GM12878 (cell line): ENCODE measurements around the gene ARL11. TPM values are rescaled to one million over a fixed set of nuclear protein-coding genes. Genes with fewer than 3 reads are reported as not detected.

ENCODE experiments used
- ATAC-seq: fragments of 200-7000 bp; cut with Tn5 transposase; 3 replicates; pipeline ENCODE4 v1.9.1; 2020; ENCODE audit warnings: mild to moderate bottlenecking, moderate library complexity
- BruUV-seq: library from RNA; stranded (reverse); fragments of 400-500 nt; replicated peaks from 2 replicates; lab custom pipeline; 2021; lab: Mats Ljungman, UMichigan
- CTCF ChIA-PET: fragments of 300-600 bp; sonication (Branson Sonifier 250); formaldehyde crosslinking; extraction: SDS; loops from one replicate; lab custom pipeline; 2021; ENCODE audit warnings: inconsistent platforms; lab: Yijun Ruan, JAX
- POLR2A ChIA-PET: fragments of 350-600 bp; formaldehyde crosslinking; extraction: SDS; loops from one replicate; lab custom pipeline; 2021; ENCODE audit warnings: inconsistent platforms; lab: Charles Lee
- RAD21 ChIA-PET: fragments of 300-600 bp; sonication (Branson Sonifier 250); formaldehyde crosslinking; loops from one replicate; lab custom pipeline; 2023; ENCODE audit warnings: antibody characterized with exemption; ENCODE audit not compliant: unreplicated experiment; lab: Charles Lee
- SMC1A ChIA-PET: fragments of 300-600 bp; sonication (Branson Sonifier 250); formaldehyde crosslinking; loops from one replicate; lab custom pipeline; 2023; ENCODE audit not compliant: unreplicated experiment, uncharacterized antibody; lab: Charles Lee
- DNase-seq: peaks from one replicate; pipeline ENCODE4 v3.0.0-alpha.2; 2011; ENCODE audit warnings: low read depth, low spot score
- FAIRE-seq: peaks from 3 replicates; lab custom pipeline; 2011; peaks lifted over from hg19 to GRCh38; lab: Jason Lieb, UNC
- H2AFZ ChIP-seq: 2 replicates; pipeline ENCODE4 v1.6.0; 2011; ENCODE audit warnings: low read depth, low read length, control low read depth; ENCODE audit not compliant: control insufficient read depth
- H3K27ac ChIP-seq: 2 replicates; pipeline ENCODE4 v1.5.1; 2011; ENCODE audit warnings: control low read depth; ENCODE audit not compliant: control insufficient read depth, insufficient read depth
- H3K27me3 ChIP-seq, 2 experiments: replicated peaks in 1 of 2; 2 replicates each; pipeline versions ENCODE4 v1.6.0 to v1.6.1; 2011; ENCODE audit warnings: low read length in 1 of 2; ENCODE audit not compliant: control insufficient read depth in 2 of 2, insufficient read depth in 2 of 2
- H3K36me3 ChIP-seq, 2 experiments: 2 replicates each; pipeline ENCODE4 v1.5.1; 2011; ENCODE audit warnings: low read length in 1 of 2; ENCODE audit not compliant: control insufficient read depth in 2 of 2, insufficient read depth in 2 of 2
- H3K4me1 ChIP-seq: 2 replicates; pipeline ENCODE4 v1.6.1; 2011; ENCODE audit warnings: mild to moderate bottlenecking, low read length, moderate library complexity, mixed read lengths; ENCODE audit not compliant: control insufficient read depth, insufficient read depth
- H3K4me2 ChIP-seq: 2 replicates; pipeline ENCODE4 v1.6.0; 2011; ENCODE audit warnings: control low read depth; ENCODE audit not compliant: control insufficient read depth, insufficient read depth
- H3K4me3 ChIP-seq: fragments of 200-600 bp; sonication (generic); 2 replicates; pipeline ENCODE4 v1.5.1; 2016
- H3K79me2 ChIP-seq: 2 replicates; pipeline ENCODE4 v1.6.0; 2011; ENCODE audit warnings: low read length; ENCODE audit not compliant: control insufficient read depth, insufficient read depth
- H3K9ac ChIP-seq: 2 replicates; pipeline ENCODE4 v1.8.0; 2011; ENCODE audit warnings: low read length, control low read depth, mixed read lengths; ENCODE audit not compliant: control insufficient read depth, insufficient read depth
- H3K9me3 ChIP-seq: replicated peaks from 3 replicates; pipeline ENCODE4 v1.5.1; 2011; ENCODE audit warnings: mild to moderate bottlenecking, low read length; ENCODE audit not compliant: control insufficient read depth, insufficient read depth
- H4K20me1 ChIP-seq: 2 replicates; pipeline ENCODE4 v1.6.0; 2011; ENCODE audit not compliant: control insufficient read depth, insufficient read depth
- BACH1 ChIP-seq: fragments of 450-650 bp; IDR thresholded peaks from 2 replicates; pipeline ENCODE4 v1.6.1; 2017; ENCODE audit warnings: mild to moderate bottlenecking, borderline replicate concordance
- BMI1 ChIP-seq: fragments of 450-650 bp; IDR thresholded peaks from 2 replicates; pipeline ENCODE4 v1.6.1; 2016; ENCODE audit warnings: mild to moderate bottlenecking, moderate library complexity, borderline replicate concordance
- CREB1 ChIP-seq: IDR thresholded peaks from 2 replicates; pipeline ENCODE4 v1.6.1; 2012; ENCODE audit warnings: low read depth, mild to moderate bottlenecking, inconsistent platforms
- HDGF ChIP-seq: fragments of 450-650 bp; IDR thresholded peaks from 2 replicates; pipeline ENCODE4 v1.6.1; 2016; ENCODE audit warnings: antibody characterized with exemption
- NR2F1 ChIP-seq: fragments of 450-650 bp; conservative IDR thresholded peaks from 2 replicates; pipeline ENCODE4 v1.6.1; 2017; ENCODE audit warnings: mild to moderate bottlenecking
- SIN3A ChIP-seq: IDR thresholded peaks from 2 replicates; pipeline ENCODE4 v1.6.1; 2012; ENCODE audit warnings: low read depth, low read length, improper control_type of control experiment
- SMAD5 ChIP-seq: IDR thresholded peaks from 2 replicates; pipeline ENCODE4 v1.6.1; 2016; ENCODE audit warnings: antibody characterized with exemption, low read depth
- TCF7 ChIP-seq: IDR thresholded peaks from 2 replicates; pipeline ENCODE4 v1.6.1; 2014; ENCODE audit warnings: antibody characterized with exemption, borderline replicate concordance
- ZBTB11 ChIP-seq: fragments of 450-650 bp; formaldehyde crosslinking; IDR thresholded peaks from 2 replicates; pipeline ENCODE4 v1.5.0; 2022; ENCODE audit warnings: mild to moderate bottlenecking, missing genetic modification characterization
- WGBS: methylation state at CpG from one replicate; pipeline ENCODE4 v1.1.6; 2016; ENCODE audit warnings: low lambda C conversion rate; ENCODE audit not compliant: insufficient replicate concordance, insufficient coverage; ENCODE audit errors: missing lambda C conversion rate; 5-methylcytosine and 5-hydroxymethylcytosine counted together
- in situ Hi-C: fragments of 300-500 bp; cut with MboI; formaldehyde crosslinking; loops from 9 replicates; pipeline ENCODE4 v1.14.3; 2018; ENCODE audit warnings: mixed read lengths
- intact Hi-C: fragments of 100-400 bp; cut with micrococcal nuclease; formaldehyde crosslinking; loops from one replicate; pipeline ENCODE4 v1.14.2; 2022; ENCODE audit not compliant: unreplicated experiment
- polyA plus RNA-seq, 11 experiments: library from polyadenylated mRNA; depleted of rRNA in 4 of 11; unstranded in 6 of 11; stranded (reverse) in 5 of 11; fragments of >200 nt; fragmentation: Nextera tagmentation in 4 of 11; fragmentation: Illumina TruSeq in 1 of 11; extraction: Ambion mirVana in 4 of 11; extraction: Trizol in 1 of 11; gene quantifications; 1 replicate in 1 of 11; 2 replicates in 10 of 11; pipeline versions ENCODE4 v1.2.1 to v1.2.3, GENCODE V29; 2011 to 2016; ENCODE audit warnings: inconsistent platforms in 2 of 11, missing spikeins in 2 of 11, low read depth in 1 of 11
- total RNA-seq, 4 experiments: library from RNA; depleted of rRNA in 3 of 4; stranded (reverse); fragments of >200 nt in 3 of 4; fragmentation: Illumina TruSeq in 1 of 4; extraction: Trizol in 1 of 4; gene quantifications; 2 replicates each; pipeline versions ENCODE4 v1.2.1 to v1.2.3, GENCODE V29; 2013 to 2021

The ARL11 gene
- total and polyA plus RNA-seq, 10 of the 15 experiments (the other 5 are each of a cell fraction or from before 2014, with no cell fraction given): 2.0 to 7.2 (median 4.4) TPM

DNA sequence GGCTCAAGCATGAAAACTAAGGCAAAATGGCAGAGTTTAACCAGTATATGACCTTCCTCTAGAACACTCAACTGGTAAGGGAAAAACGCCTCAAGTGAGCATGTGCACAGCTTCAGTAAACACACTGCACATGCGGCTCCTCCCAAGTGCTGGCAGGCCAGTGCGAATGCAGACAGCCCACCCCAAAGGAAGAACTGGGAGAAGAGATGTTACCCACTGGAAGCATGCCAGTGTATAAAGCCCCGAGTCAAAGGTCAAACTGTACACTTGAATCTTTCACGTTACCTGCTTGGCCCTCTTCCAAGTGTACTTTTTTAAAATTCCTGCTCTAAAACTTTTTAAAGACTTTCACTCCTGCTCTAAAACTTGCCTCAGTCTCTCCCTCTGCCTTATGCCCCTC, 23.7 kb upstream of the ARL11 start:
- Histone ChIP-seq H3K9me3 (no peaks in the 10 kb centered on the region), H2AFZ (peak overlapping the region; percentile 67), H3K36me3 (no peaks in the 10 kb centered on the region), H3K4me1 (peaks cover 5% of the 10 kb centered on the region; the same call in 1 of the 2 replicates), H4K20me1 (no peaks in the 10 kb centered on the region), H3K79me2 (no peaks in the 10 kb centered on the region)
- ATAC-seq: no peak
- in situ Hi-C loops: no loop called here
- FAIRE-seq: no peak
- ChIA-PET SMC1A (interaction anchor here (1.2 to 2.6 kb wide), 7 partner anchors 9 to 307 kb away, joined by 3 to 14 read pairs (median 5); no protein-coding TSS in a partner anchor), RAD21 (interaction anchor here (1.0 to 1.6 kb wide), 3 partner anchors 109 to 230 kb away, joined by 3 to 6 read pairs (median 3); partner anchors contain the start of genes CAB39L, PHF11 and SETDB2)
- TF ChIP-seq SIN3A (no peak), CREB1 (no peak), ZBTB11 (CRISPR knock-in tag) (no peak), TCF7 (no peak), NR2F1 (no peak), BACH1 (no peak), BMI1 (no peak), SMAD5 (no peak), HDGF (no peak)
- TF ChIP-seq, all 136 proteins: peak for 0
- H3K27me3 ChIP-seq: no peaks in the 10 kb centered on the region
- no peak for DNase-seq
- H3K27ac ChIP-seq: no peak overlapping the region
- no peak overlapping the region for H3K4me3 ChIP-seq
- H3K4me2 ChIP-seq: no peak overlapping the region
- BruUV-seq: no TSS peak
- H3K9ac ChIP-seq: no peak overlapping the region
- 47% methylated on average over 5 of the region's 5 CpGs for WGBS
- POLR2A ChIA-PET: no interaction called here
- CTCF ChIA-PET: interaction anchor here (0.6 to 1.8 kb wide), 6 partner anchors 9 to 183 kb away, joined by 3 to 6 read pairs (median 4); partner anchors contain the start of gene ARL11
- intact Hi-C loops: no loop called here
